SK-N-SH treated with all-trans-retinoic acid at 6 μM for 48 hours (cell line): ENCODE data around the gene ARFRP1.
"Not testable (repeated sequence)": the region's sequence is repeated elsewhere in the genome, so short reads cannot be mapped to it uniquely, and the experiment has no call there.

Experiments used
- ATAC-seq: fragments of 200-7000 bp; cut with Tn5 transposase; 3 replicates; pipeline ENCODE4 v1.9.1; 2020; ENCODE audit warnings: mild to moderate bottlenecking, moderate library complexity
- ARNTL ChIP-seq: fragments of 450-650 bp; formaldehyde crosslinking; IDR thresholded peaks from 2 replicates; pipeline ENCODE4 v1.5.0; 2020; ENCODE audit warnings: low read depth, mild to moderate bottlenecking, moderate library complexity, borderline replicate concordance
- BACH2 ChIP-seq: fragments of 250-450 bp; sonication (Bioruptor Pico); IDR thresholded peaks from 2 replicates; pipeline ENCODE4 v1.9.0; 2021; ENCODE audit warnings: mild to moderate bottlenecking, borderline replicate concordance
- CSDC2 ChIP-seq: fragments of 250-450 bp; sonication (Bioruptor Pico); IDR thresholded peaks from 2 replicates; pipeline ENCODE4 v1.5.0; 2020; ENCODE audit warnings: mild to moderate bottlenecking, moderate library complexity
- ESRRG ChIP-seq: fragments of 250-450 bp; sonication (Bioruptor Pico); IDR thresholded peaks from 2 replicates; pipeline ENCODE4 v1.6.1; 2021; ENCODE audit warnings: mild to moderate bottlenecking
- GLIS3 ChIP-seq: fragments of 250-450 bp; sonication (Bioruptor Pico); IDR thresholded peaks from 2 replicates; pipeline ENCODE4 v1.5.0; 2020; ENCODE audit warnings: mild to moderate bottlenecking, moderate library complexity
- ISL1 ChIP-seq: fragments of 250-450 bp; sonication (Bioruptor Pico); IDR thresholded peaks from 2 replicates; pipeline ENCODE4 v2.1.2; 2022; ENCODE audit warnings: mild to moderate bottlenecking, moderate library complexity
- OSR1 ChIP-seq: fragments of 250-450 bp; sonication (Bioruptor Pico); IDR thresholded peaks from 2 replicates; pipeline ENCODE4 v1.8.0; 2022; ENCODE audit warnings: moderate library complexity, mild to moderate bottlenecking, inconsistent platforms
- PATZ1 ChIP-seq: fragments of 250-450 bp; sonication (Bioruptor Pico); IDR thresholded peaks from 2 replicates; pipeline ENCODE4 v1.8.0; 2020; ENCODE audit warnings: mild to moderate bottlenecking, moderate library complexity, borderline replicate concordance
- PPARA ChIP-seq: fragments of 250-450 bp; sonication (Bioruptor Pico); IDR thresholded peaks from 2 replicates; pipeline ENCODE4 v1.5.0; 2020; ENCODE audit warnings: mild to moderate bottlenecking, borderline replicate concordance
- RARB ChIP-seq: fragments of 250-450 bp; sonication (Bioruptor Pico); IDR thresholded peaks from 2 replicates; pipeline ENCODE4 v1.8.0; 2021; ENCODE audit warnings: mild to moderate bottlenecking, moderate library complexity
- TCF4 ChIP-seq: fragments of 250-450 bp; sonication (Bioruptor Pico); IDR thresholded peaks from 2 replicates; pipeline ENCODE4 v1.8.0; 2021; ENCODE audit warnings: mild to moderate bottlenecking, moderate library complexity, borderline replicate concordance
- TOX ChIP-seq: fragments of 250-450 bp; sonication (Bioruptor Pico); IDR thresholded peaks from 2 replicates; pipeline ENCODE4 v1.8.0; 2021; ENCODE audit warnings: mild to moderate bottlenecking, moderate library complexity, borderline replicate concordance
- TSHZ2 ChIP-seq: fragments of 250-450 bp; sonication (Bioruptor Pico); IDR thresholded peaks from 2 replicates; pipeline ENCODE4 v1.5.0; 2020; ENCODE audit warnings: mild to moderate bottlenecking, moderate library complexity
- ZC3H10 ChIP-seq: fragments of 250-450 bp; sonication (Bioruptor Pico); IDR thresholded peaks from 2 replicates; pipeline ENCODE4 v1.5.1; 2021; ENCODE audit warnings: mild to moderate bottlenecking, moderate library complexity
- ZFP3 ChIP-seq: fragments of 250-450 bp; sonication (Bioruptor Pico); IDR thresholded peaks from 2 replicates; pipeline ENCODE4 v1.5.0; 2020; ENCODE audit warnings: mild to moderate bottlenecking, moderate library complexity
- ZFP30 ChIP-seq: fragments of 450-650 bp; formaldehyde crosslinking; IDR thresholded peaks from 2 replicates; pipeline ENCODE4 v1.5.0; 2022; ENCODE audit warnings: mild to moderate bottlenecking, moderate library complexity
- ZNF565 ChIP-seq: fragments of 450-650 bp; formaldehyde crosslinking; conservative IDR thresholded peaks from 2 replicates; pipeline ENCODE4 v1.5.0; 2020; ENCODE audit warnings: low read depth, mild to moderate bottlenecking, moderate library complexity
- ZNF70 ChIP-seq: fragments of 450-650 bp; formaldehyde crosslinking; IDR thresholded peaks from 2 replicates; pipeline ENCODE4 v1.5.0; 2020; ENCODE audit warnings: mild to moderate bottlenecking, moderate library complexity
- ZNF8 ChIP-seq: fragments of 450-650 bp; formaldehyde crosslinking; IDR thresholded peaks from 2 replicates; pipeline ENCODE4 v1.5.0; 2020; ENCODE audit warnings: mild to moderate bottlenecking, moderate library complexity
- TF ChIP-seq, protein P1 (sequence below): fragments of 250-450 bp; sonication (Bioruptor Pico); IDR thresholded peaks from 2 replicates; pipeline ENCODE4 v1.5.1; 2020; ENCODE audit warnings: low read depth, mild to moderate bottlenecking, moderate library complexity

Gene ARFRP1

GRCh38 chr20:63653041-63653973, 54.5 kb downstream of the ARFRP1 start, which contains the start of gene STMN3:
Gene STMN3, minus strand, starts transcription at chr20:63653424. Its CDS starts 79 bp downstream, at chr20:63653345.
- peak; percentile 58; the same call in 1 of the 2 replicates for TF ChIP-seq PATZ1 (CRISPR knock-in tag)
- no peak for TF ChIP-seq BACH2 (CRISPR knock-in tag)
- TF ChIP-seq ZFP30 (CRISPR knock-in tag): peak; percentile 27; the same call in 1 of the 2 replicates
- peak; percentile 80 for ATAC-seq

DNA sequence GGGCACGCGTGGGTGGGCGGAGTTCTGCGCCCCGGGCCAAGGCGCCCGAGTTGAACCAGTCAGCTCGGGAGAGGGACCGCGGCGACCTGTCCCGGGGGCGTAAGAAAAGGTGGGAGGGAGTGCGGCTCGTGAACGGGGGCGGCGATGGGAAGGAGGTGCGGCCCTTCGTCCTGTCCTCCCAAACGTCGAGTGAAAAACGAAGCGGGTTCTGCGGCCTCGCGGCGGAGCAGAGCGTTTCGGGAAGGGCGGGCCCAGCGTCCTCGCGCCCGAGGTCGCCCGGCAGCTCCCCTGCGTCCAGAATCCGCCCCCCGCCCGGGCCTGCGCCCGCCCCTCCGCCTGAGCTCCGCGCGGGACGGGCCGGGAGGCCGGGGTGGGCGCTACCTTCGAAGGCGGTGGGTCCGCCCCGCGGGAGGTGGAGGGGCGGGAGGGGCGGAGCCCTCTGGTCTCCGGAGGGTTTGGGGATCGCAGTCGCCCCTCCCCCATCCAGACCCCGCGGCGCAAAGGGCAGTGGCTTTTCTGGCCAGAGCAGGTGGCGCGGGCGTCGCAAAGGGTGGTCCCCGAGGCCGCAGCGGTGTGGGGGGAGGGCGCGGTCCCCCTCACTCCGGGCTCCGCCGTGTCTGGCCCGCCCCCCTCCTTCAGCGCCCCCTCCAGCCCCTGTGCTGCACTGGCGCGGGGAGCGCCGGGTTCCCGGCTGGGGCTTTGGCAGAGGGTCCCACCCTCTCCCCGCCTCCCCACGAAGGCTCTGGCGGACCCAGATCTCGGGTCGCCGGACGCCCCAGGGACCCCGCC, 55.4 kb downstream of the ARFRP1 start:
- no peak for TF ChIP-seq BACH2 (CRISPR knock-in tag)
- TF ChIP-seq PPARA (CRISPR knock-in tag): no peak
- no peak for TF ChIP-seq TSHZ2 (CRISPR knock-in tag)
- no peak for TF ChIP-seq ESRRG
- no peak for TF ChIP-seq OSR1 (CRISPR knock-in tag)
- TF ChIP-seq ZNF565 (CRISPR knock-in tag): no peak
- TF ChIP-seq PATZ1 (CRISPR knock-in tag): no peak
- no peak for TF ChIP-seq ZNF70 (CRISPR knock-in tag)
- no peak for TF ChIP-seq GLIS3 (CRISPR knock-in tag)
- no peak for TF ChIP-seq TCF4 (CRISPR knock-in tag)
- no peak for TF ChIP-seq ZFP30 (CRISPR knock-in tag)
- no peak for TF ChIP-seq TOX (CRISPR knock-in tag)
- no peak for TF ChIP-seq CSDC2 (CRISPR knock-in tag)
- TF ChIP-seq ZC3H10 (CRISPR knock-in tag): no peak
- peak; percentile 20 for ATAC-seq

DNA sequence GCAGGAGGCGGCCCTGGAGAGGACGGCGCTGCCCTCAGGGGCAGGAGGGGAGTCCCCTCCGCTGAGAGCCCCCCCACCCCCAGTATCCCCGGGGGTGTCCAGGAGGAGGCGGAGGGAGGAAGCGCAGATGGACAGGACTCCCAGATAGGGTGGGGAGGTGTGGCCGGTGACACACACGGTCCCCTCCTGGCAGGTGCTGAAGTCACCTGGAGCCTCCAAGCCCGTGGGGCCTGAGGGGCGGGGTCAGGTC, 55.9 kb downstream of the ARFRP1 start:
- TF ChIP-seq TOX (CRISPR knock-in tag) (no peak), ARNTL (CRISPR knock-in tag) (no peak), RARB (CRISPR knock-in tag) (no peak)
- TF ChIP-seq, all 23 proteins: peak for 0
- no peak for ATAC-seq

- ATAC-seq: not testable (repeated sequence)
Observed at GRCh38 chr20:63650486-63650885, 57.3 kb downstream of the ARFRP1 start.

- ATAC-seq: no peak
- no peak for TF ChIP-seq TOX (CRISPR knock-in tag)
- TF ChIP-seq ZNF70 (CRISPR knock-in tag): no peak
- TF ChIP-seq, protein P1, sequence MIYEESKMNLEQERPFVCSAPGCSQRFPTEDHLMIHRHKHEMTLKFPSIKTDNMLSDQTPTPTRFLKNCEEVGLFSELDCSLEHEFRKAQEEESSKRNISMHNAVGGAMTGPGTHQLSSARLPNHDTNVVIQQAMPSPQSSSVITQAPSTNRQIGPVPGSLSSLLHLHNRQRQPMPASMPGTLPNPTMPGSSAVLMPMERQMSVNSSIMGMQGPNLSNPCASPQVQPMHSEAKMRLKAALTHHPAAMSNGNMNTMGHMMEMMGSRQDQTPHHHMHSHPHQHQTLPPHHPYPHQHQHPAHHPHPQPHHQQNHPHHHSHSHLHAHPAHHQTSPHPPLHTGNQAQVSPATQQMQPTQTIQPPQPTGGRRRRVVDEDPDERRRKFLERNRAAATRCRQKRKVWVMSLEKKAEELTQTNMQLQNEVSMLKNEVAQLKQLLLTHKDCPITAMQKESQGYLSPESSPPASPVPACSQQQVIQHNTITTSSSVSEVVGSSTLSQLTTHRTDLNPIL: no peak
- no peak for TF ChIP-seq ISL1
- no peak for TF ChIP-seq TCF4 (CRISPR knock-in tag)
- no peak for TF ChIP-seq OSR1 (CRISPR knock-in tag)
- TF ChIP-seq CSDC2 (CRISPR knock-in tag): no peak
- TF ChIP-seq ZNF8 (CRISPR knock-in tag): no peak
- TF ChIP-seq TSHZ2 (CRISPR knock-in tag): no peak
- no peak for TF ChIP-seq ZFP3
- TF ChIP-seq ZNF565 (CRISPR knock-in tag): no peak
- TF ChIP-seq ESRRG: no peak
- TF ChIP-seq GLIS3 (CRISPR knock-in tag): no peak
Observed at GRCh38 chr20:63648895-63649589, 58.7 kb downstream of the ARFRP1 start.
